Retina (tissue), 1 donor: ENCODE results near the gene RHCG.
"Not testable (repeated sequence)": the region's sequence is repeated elsewhere in the genome, so short reads cannot be mapped to it uniquely, and the experiment has no call there.

Experiments
- DNase-seq: peaks from one replicate; pipeline ENCODE4 v3.0.0-alpha.2; 2016

Gene RHCG

DNA sequence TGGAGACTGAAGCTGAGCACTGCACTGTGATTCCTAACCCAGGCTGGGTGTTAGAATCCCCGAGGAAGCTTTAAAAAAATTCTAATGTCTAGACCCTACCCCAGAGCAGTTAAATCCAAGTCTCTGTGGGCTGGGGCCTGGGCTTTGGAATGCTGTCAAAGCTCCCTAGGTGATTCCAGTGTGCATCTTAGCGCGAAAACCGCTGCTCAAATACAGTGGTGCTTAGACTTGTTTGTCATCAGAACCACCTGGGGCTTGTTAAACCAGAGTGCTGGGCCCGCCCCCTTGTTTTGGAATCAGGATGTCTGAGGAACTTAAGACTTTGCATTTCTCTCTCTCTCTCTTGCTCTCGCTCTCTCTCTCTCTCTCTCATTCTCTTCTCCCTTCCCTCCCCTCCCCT, 20.7 kb downstream of the RHCG start:
- DNase-seq: no peak

DNA sequence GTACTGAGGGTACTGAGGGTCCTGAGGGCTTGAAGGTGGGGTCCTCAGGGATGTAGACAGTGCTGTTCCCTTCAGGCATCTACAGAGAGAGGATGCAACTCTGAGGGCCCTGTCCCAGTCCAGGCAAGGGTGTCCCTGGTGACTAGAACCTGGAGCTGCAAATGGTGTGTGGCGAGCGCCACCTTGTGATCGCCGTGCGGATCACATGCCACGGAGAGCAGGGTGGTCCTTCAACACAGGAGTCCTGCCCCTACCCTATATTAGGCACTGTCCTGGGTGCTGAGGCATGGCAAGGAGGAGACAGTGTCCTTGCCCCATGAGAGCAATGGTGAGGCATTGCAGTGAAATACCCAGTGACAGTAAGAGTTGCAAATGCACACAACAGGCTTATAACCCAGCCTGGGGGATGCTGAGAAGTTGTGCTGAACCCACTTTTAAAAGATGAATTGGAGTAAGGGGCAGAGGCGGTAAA, 23.6 kb downstream of the RHCG start:
- DNase-seq: peak; percentile 86

DNA sequence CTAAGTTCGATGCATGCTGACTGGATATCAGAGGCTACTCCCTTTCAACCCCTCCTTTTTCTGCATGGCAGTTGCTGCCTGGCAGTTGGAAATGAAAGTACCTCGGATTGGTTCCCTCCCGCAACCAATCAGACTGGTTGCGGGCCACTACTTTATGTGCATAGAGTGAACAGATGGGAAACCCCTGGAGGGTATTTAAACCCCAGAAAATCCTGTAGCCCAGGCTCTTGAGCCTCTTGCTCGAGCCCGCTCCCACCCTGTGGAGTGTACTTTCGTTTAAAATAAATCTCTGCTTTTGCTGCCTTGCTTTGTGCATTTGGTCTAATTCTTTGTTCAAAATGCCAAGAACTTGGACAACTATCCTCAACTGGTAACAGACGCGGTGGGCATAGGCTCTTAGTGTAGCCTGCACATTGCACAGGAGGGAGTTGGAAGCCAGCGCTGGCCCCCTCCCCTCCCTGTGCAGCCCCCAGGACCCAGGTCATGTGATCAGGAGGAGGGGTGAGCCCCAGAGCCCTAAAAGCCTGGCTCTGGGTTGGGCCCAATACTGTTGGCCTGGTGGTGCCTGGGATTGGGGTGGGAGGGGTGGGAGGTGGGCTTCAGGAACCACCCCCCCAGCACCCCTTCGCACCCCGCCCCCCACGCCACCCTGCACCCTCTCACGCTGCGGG, 26.8 kb downstream of the RHCG start:
- peak; percentile 40 for DNase-seq

DNA sequence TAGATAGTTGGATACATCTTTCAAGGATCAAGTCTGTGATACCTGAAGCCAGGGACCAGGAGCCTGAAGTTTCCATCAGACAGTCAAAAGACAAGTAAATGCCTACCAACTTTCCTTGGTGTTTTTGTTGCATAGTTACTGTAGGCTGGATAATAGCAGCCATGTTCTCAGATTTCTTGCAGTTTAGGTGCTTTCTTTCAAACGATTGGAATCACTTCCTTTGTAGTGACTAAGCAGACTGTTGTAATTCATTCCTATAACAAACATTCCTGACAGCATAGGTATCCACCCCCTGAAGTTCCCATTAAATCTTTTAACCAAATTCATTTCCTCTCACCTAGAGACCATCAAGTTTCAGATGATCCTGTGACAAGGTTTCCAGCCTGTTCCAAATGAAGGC, 27.6 kb downstream of the RHCG start:
- DNase-seq: not testable (repeated sequence)

DNA sequence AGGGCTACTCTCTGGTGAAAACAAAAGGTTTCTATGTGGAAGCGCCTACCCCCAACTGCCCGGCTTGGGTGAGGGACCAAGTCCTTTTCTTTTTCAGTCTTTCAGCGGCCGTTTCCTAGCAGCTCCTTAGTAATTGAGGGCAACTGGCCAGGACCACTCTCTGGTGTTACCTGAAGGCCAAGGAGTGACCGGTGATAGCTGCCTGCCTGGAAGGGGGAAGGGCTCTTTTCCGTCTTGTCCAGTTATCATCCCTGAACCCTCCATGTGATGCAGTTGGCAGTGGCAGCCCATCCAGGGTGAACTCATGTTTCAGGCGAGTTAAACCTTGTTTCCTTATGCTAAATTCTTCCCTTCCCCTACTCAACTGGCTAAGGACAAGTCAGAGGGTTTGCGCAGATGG, 33.3 kb downstream of the RHCG start:
- no peak for DNase-seq

DNA sequence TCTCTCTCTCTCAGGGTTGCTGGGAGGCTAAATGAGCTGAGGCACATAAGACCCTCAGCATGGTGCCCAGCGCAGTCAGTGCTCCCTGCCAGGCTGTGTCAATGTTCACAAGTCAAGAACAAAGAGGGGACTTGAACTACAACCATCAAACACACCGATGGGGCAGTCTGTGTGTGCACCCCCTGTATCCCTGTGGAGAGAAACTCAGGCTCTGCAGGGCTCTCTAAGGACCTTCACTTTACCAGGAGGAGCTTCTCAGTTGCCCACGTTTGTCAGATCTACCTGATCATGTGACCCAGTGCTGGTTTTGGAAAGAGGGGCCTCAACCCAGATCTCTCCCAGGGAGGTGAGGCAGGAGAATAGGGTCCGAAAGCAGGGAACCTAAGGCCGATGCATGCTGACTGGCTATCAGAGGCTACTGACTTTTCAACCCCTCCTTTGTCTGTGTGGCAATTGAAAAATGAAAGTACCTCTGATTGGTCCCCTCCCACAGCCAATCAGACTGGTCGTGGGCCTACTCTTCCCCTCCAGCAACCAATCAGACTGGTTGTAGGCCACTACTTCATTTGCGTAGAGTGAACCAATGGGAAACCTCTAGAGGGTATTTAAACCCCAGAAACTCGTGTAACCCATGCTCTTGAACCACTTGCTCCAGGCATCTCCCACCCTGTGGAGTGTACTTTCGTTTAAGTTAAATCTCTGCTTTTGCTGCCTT, 34.0 kb downstream of the RHCG start:
- DNase-seq: no peak

DNA sequence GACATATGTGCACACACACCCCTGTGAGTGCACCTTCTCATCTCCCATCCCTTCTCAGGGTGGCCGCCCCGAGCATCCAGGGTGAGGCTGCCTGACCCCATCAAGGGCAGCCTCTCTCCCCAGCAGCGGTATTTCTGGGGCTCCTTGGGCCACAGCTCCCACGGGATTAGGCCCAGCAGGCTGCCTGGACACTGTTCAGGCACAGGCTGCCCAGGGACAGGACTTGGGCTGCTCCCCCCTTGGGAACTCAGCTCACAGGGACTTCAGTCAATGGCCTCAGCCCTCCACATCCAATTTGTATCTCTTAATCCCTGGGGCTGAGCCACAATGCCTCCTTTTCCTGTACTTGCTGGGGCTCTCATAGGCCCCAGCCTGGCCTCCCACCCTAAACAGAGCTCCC, 35.0 kb downstream of the RHCG start:
- no peak for DNase-seq

DNA sequence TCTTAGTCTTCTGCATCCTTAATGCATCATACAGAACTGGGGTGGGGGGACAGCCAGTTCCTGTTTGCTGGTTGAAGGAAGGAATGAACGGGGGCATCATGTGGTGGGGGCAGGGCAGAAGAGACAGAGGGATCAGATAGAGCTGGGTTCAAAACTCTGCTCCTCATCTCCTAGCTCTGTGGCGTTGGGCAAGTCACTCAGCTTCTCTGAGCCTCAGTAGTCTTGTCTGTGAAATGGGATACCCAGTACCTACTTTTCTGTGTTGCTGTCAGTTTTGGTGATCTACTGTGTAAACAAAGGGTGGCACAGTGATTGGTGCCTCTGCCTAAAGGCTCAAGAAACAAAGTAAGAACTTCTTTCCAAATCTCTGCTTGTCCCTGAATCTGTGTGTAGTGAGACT, 36.3 kb downstream of the RHCG start:
- no peak for DNase-seq

DNA sequence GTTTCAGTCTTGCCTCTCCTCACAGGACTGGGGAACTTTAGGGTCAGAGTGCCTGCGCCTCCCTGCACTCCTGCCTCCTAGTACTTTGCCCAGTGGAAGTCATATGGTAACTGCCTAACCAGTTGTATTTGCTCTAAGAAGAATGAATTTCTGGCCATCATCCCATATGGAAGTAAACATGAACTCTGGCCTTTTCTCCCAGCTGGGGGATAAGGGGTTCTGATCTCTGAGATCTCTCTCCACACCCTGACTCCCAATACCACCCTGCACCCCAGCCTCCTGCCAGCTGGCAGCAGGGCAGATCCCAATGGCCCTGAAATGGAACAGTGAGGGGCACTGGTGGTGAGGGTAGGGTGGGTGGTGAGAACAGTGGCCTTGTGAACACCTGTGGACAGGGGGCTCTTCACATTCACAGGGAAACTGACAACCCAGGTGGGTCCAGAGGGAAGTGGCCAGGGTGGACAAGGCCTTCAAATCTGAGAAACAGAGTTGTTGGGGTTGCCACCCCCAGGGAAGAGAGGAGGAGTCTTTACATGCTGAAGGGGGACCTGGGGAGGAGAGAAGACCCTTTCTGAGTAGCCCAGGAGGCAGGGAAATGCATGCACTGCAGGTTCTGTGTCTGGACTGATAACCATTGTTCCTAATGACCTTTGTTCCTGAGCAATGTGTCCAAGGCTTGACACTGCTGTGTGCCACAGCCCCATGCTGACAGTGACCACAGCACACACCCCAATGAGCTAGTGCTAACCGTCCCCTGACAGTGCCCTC, 36.9 kb downstream of the RHCG start:
- DNase-seq: no peak

DNA sequence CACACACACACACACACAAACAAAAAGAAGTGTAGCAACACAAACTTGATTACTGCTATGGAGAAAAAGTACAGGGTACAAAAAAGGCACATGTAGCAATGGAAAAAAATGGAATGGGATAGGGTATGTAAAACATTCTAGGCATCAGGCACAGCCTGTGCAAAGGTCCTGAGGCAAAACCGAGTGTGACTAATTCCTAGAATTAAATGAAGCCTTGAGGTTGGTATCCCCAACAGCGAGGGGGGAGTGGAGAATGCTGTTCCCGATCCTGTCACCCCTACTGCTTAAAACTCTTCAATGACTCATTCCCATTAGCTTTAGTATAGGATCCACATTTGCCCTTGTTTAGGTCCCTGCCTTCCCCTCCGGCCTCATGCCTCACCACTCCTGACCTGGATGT, 37.9 kb downstream of the RHCG start:
- DNase-seq: no peak

DNA sequence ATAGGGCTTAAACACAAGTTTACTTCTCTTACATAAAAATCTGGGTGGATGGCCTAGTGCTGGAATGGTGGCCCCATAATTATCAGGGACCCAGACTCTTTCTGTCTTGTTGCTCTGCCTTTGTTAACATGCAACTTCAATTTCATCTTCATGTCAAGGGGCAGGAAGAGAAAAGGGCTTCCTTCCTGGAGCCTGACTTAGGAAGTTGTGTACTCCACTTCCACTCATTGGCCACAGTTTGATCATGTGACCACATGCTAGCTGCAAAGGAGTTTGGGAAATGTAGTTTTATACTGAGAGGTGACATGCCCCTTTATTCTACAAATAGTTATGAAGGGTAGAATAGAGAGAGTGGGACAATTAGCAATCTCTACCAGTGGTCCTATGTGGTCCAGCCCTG, 39.3 kb downstream of the RHCG start:
- no peak for DNase-seq

DNA sequence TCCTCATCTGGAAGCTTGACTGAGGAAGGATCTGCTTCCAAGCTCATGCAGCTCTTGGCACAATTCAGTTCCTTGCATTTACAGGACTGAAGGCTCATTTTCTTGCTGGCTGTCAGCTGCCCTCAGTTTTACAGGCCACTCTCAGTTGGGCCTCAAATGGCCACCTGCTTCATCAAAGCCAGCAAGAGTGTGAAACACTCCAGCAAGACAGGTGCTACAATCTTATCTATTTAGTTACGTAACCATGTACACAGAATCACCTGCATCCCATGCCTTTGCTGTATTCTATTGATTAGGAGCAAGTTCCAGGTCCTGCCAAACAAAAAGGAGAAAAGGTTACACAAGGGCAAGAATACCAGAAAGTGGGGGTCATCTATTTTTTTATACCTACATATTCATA, 40.8 kb downstream of the RHCG start:
- no peak for DNase-seq

DNA sequence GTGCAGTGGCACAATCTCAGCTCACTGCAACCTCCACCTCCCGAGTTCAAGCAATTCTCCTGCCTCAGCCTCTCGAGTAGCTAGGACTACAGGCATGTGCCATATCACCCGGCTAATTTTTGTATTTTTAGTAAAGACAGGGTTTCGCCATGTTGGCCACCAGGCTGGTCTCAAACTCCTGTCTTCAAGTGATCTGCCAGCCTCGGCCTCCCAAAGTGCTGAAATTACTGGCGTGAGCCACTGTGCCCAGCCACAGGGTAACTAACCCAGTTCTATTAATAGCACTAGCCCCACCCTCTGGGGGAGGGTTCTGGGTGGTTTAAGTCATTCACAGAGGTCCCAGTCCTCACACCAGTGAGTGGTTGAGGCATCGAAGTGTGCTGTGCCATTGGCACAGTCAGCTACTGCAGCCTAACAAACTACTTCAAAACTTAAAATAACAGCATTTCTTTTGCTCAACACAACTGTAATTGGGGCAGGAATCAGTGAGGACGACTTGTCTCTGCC, 44.0 kb downstream of the RHCG start:
- no peak for DNase-seq

DNA sequence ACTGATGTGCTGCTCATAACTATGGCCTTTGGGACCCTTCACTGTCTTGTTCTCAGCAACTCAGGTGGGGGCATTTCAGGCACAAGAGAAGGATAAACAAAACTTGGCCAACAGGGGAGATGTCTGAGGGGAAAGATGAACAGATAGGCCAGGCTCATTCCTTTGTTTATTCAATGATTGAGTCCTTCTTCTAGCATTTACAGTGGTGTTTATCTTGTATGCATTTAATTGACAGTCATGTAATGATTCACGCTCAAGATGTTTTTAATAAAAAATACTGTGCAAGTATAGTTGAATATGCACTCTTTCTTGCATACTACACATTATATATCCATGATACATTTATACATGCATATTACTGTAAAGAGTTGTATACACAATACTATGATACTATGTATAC, 44.5 kb downstream of the RHCG start:
- no peak for DNase-seq

DNA sequence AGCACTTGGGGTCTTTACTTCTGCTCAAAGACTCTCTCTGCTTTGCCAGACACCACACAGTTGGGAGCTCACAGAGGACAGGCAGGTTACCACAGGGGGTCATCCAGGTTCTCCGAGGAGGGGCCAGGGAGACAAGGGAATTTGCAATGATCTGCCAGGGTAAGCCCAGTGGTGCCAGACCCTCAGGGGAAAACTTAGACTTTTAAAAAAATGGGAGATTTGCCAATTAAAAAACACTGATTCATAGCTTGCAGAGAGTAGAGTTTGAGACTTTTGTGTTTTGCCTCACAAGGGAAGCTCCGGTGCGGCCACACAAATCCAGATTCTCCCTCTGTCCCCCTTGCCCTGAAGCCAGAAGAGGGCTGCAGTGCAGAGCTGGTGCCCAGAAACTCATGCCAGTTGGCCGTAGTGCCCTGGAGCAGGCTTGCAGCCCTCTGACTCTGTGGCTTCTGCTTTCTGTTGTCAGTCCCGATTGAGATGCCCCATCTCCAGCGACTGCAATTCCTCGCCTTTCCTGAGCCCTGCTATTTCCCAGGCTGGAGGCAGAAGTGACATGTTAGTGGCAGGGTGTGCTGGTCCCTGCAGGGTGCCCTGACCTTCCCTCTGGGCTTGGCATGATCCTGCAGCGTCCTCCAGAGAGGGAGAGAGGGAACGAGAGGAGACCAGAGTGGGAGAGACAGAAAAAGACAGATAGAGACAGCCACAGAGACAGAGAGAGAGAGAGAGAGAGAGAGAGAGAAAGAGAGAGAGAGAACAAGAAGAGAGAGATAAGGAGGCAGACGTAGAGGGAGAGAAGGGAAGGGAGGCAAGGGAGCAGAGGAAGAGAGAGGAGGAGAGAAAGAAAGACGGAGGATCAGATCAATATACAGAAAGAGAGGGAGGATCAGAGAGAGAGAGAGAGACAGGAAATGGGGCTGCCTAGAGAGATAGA, 46.0 kb downstream of the RHCG start:
- DNase-seq: no peak

DNA sequence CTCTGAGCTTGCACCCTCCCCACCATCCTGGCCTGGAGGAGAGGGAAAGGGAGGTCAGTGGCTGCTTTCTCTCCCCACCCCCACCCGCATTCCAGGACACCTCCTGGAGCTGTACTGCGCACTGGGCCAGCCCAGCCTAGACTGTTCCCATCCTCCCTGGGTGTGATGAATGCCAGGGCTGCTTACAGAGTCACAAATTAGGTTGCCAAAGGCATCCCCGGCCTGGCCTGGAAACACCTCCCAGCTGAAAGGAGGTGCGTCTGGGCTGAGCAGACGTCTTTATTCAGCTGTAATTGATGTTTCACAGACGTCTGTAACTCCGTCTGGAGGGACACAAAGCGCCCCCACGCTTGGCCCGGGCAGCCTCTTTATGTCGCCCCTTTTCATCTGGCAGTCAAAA, 47.6 kb downstream of the RHCG start:
- peak; percentile 48 for DNase-seq

DNA sequence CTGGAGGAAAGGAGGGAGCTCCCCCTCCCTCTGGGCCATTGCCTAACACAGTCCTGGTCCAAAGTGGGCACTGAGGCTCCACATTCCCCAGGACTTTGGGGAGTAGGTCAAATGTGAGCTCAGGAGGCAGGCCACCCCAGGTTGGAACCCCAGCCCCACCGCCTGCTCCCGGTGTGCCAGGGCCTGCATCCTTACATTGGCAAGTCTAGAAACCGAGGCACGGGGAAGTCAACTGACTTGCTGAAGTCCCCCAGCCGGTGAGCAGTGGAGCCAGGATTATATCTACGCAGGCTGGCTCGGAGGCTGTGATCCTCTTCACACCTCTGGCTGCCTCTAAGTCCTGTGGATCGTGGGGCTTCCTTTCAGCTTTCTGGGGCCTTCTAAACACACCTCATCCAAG, 48.7 kb downstream of the RHCG start:
- DNase-seq: no peak

DNA sequence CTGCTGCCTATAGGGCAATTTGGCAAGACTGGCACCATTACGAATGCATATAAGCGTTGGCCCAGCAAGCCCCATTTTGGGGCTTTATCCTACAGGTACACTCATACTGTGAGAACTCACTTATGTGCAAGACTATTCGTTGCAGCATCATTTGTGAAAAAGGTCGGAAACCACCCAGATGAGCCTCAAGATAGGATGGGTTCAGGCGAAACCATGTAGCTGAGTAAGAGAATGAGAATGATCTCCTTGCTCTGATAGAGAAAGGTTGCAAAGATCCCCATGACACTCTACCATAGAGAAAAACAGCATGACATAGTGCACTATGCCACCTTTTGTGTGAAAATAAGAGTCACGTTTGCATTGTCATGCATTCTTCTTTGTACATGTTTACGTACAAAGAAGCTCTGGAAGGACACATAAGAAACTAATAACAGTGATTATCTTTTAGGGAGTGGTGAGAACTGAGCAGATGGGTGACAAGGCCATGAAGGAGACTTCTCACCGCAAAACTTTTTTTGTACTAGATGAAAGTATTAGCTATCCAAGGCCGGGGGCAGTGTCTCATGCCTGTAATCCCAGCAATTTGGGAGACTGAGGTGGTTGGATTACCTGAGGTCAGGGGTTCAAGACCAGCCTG, 50.0 kb downstream of the RHCG start:
- no peak for DNase-seq

DNA sequence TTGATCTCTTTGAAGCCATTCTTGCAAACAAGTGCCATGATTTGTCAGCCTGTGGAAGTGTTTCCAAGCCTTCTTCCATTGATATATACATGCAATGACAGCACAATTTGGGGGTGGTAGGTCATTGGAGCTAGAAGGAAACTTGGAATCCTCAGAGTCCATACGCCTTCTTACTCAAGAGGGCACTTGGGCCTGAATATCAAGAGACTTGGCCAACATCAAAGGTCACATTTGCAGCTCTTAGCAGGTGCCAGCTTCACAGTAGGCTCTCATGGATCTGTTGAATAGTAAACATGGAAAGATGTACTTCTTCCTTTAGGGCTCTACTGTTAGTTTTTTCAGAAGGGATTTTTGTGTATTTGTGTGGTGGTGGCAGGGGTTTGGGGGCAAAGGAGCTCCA, 50.9 kb downstream of the RHCG start:
- DNase-seq: no peak

DNA sequence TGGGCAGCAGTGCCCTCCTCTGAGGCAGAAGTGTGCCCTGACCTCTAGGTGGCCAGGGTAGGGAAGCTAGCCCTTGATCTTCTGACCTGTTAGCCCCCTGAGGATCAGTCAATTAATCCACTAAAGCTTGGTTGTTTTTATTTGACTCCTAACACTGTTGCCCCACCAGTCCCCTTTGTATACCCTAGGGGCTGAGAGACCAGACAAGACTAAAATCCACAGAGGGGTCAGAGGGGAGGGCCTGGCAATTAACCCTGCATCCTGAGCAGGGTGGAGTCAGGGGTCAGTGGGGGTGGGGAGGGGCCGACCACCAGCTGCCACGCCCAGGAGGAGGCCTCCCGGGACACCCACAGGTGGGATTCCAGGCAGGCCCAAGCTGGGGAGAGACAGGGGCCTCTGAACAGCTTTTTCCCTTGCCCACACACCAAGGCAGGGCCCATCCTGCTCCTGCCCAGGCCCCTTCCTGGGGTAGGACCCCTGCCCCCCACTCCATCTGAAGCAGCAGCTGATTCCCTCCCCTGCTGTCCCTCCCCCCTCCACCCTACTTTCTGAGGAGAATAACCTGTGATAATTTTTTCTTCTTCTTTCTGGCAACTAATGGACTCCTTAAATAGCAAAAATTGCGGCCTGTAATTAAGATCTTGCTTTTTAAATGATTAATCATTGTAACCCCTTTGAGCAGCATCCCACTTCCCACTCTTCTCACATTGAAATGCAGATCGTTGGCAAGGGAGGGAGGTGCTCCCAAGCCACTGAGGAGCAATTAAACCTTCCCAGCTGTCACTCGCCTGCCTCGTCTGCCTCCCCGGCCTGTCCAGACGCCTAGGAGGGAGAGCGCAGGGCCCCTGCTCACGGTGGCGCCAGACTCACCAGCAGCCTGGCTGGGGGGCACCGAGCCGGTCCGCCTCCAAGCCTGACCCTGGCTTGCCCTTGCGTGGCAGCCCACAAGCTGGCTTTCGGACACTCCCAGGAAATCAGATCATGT, 51.9 kb downstream of the RHCG start:
- peak; percentile 58 for DNase-seq

DNA sequence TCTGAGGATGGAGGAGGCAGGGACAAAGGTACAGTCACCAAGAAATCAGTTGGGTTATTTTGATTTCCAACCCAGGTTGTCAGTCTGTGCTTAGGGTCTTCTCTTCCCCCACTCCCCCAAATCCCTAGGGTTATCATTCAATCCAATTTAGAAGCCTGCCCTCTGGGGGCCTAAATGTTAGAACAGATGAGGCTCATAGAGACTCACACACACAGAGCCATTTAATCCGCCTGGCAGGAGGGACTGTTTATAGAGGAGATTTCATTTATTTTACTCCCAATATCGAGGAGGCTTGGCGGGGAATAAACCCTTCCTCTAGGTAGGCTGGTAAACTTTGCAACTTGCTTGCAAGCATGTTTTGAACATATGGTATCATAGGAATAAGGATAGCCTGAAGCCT, 52.8 kb downstream of the RHCG start:
- peak; percentile 31 for DNase-seq
